A549 (cell line): ENCODE measurements around the gene CREB3L1.

ENCODE experiments used
- CEBPB ChIP-seq, 2 experiments: fragments of >200 bp in 1 of 2; sonication (Bioruptor Twin) in 1 of 2; formaldehyde crosslinking in 1 of 2; IDR thresholded peaks; 2 replicates each; pipeline ENCODE4 v1.6.1; 2012 to 2016
- CHD2 ChIP-seq: fragments of 150-350 bp; IDR thresholded peaks from 2 replicates; pipeline ENCODE4 v1.6.1; 2014; ENCODE audit warnings: low read length; ENCODE audit not compliant: partially characterized antibody
- CTCF ChIP-seq: fragments of >200 bp; sonication (Bioruptor Twin); formaldehyde crosslinking; IDR thresholded peaks from 3 replicates; pipeline ENCODE4 v1.5.1; 2016
- ESRRA ChIP-seq: fragments of 150-350 bp; IDR thresholded peaks from 2 replicates; pipeline ENCODE4 v1.6.1; 2014; ENCODE audit warnings: mild to moderate bottlenecking, low read length, borderline replicate concordance
- HOXA7 ChIP-seq: fragments of 250-450 bp; sonication (Bioruptor Pico); IDR thresholded peaks from 2 replicates; pipeline ENCODE4 v1.5.0; 2020; ENCODE audit warnings: mild to moderate bottlenecking, moderate library complexity
- MAZ ChIP-seq: fragments of 150-350 bp; IDR thresholded peaks from 2 replicates; pipeline ENCODE4 v1.6.1; 2014; ENCODE audit warnings: antibody characterized with exemption, low read depth, low read length, borderline replicate concordance
- POLR2A ChIP-seq: IDR thresholded peaks from 2 replicates; pipeline ENCODE4 v1.6.1; 2012; ENCODE audit warnings: mild to moderate bottlenecking, low read length
- ZC3H11A ChIP-seq: fragments of 450-650 bp; IDR thresholded peaks from 2 replicates; pipeline ENCODE4 v1.6.1; 2014; ENCODE audit warnings: antibody characterized with exemption, mild to moderate bottlenecking
- TF ChIP-seq, protein P1 (sequence below): IDR thresholded peaks from 2 replicates; pipeline ENCODE4 v1.6.1; 2012
- TF ChIP-seq, protein P2 (sequence below): fragments of 200-600 bp; sonication (generic); IDR thresholded peaks from 2 replicates; pipeline ENCODE4 v1.6.1; 2016; ENCODE audit warnings: antibody characterized with exemption, mild to moderate bottlenecking, moderate library complexity

DNA sequence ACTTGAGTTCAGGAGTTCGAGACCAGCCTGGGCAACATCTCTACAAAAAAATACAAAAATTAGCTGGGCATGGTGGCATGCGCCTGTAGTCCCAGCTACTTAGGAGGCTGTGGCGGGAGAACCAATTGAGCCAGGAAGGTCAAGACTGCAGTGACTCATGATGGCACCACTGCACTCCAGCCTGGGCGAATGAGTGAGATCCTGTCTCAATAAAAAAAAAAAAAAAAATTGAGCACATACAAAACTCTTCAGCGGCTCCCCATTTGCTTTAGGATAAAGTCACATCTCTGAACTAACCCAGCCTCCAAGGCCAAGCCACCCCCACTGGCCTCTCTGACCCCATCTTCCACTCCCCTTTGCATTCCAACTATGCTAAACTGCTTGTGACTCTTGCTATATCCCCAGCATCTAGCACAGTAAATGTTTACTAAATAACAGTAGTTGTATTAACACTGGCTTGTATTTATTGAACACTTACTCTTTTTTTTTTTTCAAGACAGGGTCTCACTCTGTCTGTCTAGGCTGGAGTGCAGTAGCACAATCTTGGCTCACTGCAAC, 28.9 kb downstream of the CREB3L1 start:
- no peak for TF ChIP-seq CTCF
- TF ChIP-seq, protein P1, sequence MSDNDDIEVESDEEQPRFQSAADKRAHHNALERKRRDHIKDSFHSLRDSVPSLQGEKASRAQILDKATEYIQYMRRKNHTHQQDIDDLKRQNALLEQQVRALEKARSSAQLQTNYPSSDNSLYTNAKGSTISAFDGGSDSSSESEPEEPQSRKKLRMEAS = no peak
- TF ChIP-seq, protein P2, sequence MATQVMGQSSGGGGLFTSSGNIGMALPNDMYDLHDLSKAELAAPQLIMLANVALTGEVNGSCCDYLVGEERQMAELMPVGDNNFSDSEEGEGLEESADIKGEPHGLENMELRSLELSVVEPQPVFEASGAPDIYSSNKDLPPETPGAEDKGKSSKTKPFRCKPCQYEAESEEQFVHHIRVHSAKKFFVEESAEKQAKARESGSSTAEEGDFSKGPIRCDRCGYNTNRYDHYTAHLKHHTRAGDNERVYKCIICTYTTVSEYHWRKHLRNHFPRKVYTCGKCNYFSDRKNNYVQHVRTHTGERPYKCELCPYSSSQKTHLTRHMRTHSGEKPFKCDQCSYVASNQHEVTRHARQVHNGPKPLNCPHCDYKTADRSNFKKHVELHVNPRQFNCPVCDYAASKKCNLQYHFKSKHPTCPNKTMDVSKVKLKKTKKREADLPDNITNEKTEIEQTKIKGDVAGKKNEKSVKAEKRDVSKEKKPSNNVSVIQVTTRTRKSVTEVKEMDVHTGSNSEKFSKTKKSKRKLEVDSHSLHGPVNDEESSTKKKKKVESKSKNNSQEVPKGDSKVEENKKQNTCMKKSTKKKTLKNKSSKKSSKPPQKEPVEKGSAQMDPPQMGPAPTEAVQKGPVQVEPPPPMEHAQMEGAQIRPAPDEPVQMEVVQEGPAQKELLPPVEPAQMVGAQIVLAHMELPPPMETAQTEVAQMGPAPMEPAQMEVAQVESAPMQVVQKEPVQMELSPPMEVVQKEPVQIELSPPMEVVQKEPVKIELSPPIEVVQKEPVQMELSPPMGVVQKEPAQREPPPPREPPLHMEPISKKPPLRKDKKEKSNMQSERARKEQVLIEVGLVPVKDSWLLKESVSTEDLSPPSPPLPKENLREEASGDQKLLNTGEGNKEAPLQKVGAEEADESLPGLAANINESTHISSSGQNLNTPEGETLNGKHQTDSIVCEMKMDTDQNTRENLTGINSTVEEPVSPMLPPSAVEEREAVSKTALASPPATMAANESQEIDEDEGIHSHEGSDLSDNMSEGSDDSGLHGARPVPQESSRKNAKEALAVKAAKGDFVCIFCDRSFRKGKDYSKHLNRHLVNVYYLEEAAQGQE = no peak
- TF ChIP-seq POLR2A = no peak
- TF ChIP-seq CHD2 = no peak
- TF ChIP-seq CEBPB (IDR thresholded peaks at IDR 0.05) = no peak
- TF ChIP-seq MAZ = no peak
- no peak for TF ChIP-seq ZC3H11A
- no peak for TF ChIP-seq HOXA7 (CRISPR knock-in tag)
- no peak for TF ChIP-seq ESRRA
